ENCODE data around the gene ASL. TPM values are rescaled to one million over a fixed set of nuclear protein-coding genes. Genes with fewer than 3 reads are reported as not detected.

Gene ASL
- total RNA-seq, 1 experiment from 2014 or later: 57.3 TPM

Other genes starting within 250 kb of the ASL start
- gene VKORC1L1, start 202.7 kb upstream of the ASL start, total RNA-seq (2014; rRNA removed; shearing (Covaris generic)): 11.0 and 16.1 TPM in 2 replicates
- 47.0 and 70.8 TPM in 2 replicates for gene GUSB, start 93.6 kb upstream of the ASL start, total RNA-seq (2014; rRNA removed; shearing (Covaris generic))
- gene CRCP, start 39.0 kb downstream of the ASL start, total RNA-seq (2014; rRNA removed; shearing (Covaris generic)): 37.8 and 47.8 TPM in 2 replicates
- 50.0 and 51.0 TPM in 2 replicates for gene TPST1, start 129.5 kb downstream of the ASL start, total RNA-seq (2014; rRNA removed; shearing (Covaris generic))